Daoy (cell line): ENCODE results near the gene ANXA11. TPM values are rescaled to one million over a fixed set of nuclear protein-coding genes. Genes with fewer than 3 reads are reported as not detected.
"Not testable (repeated sequence)": the region's sequence is repeated elsewhere in the genome, so short reads cannot be mapped to it uniquely, and the experiment has no call there.

Experiments
- DNase-seq: peaks from one replicate; pipeline ENCODE4 v3.0.0-alpha.2; 2015; ENCODE audit warnings: low read depth
- total RNA-seq: library from RNA; depleted of rRNA; stranded (reverse); fragments of >200 nt; shearing (Covaris generic); gene quantifications from 2 replicates; pipeline ENCODE4 v1.2.3, GENCODE V29; 2014

ANXA11 gene
- total RNA-seq, 1 experiment from 2014 or later: 34.2 TPM

- DNase-seq: no peak
Observed at GRCh38 chr10:80210259-80210658, 4.9 kb upstream of the ANXA11 start.

- DNase-seq: no peak
Observed at GRCh38 chr10:80207768-80208370, 2.5 kb upstream of the ANXA11 start.

GRCh38 chr10:80206277-80206655 lies 929 bp upstream of the ANXA11 start:
- DNase-seq: no peak

GRCh38 chr10:80204677-80205476 lies 460 bp downstream of the ANXA11 start:
- peak; percentile 44 for DNase-seq

- peak; percentile 7 for DNase-seq
Observed at GRCh38 chr10:80203835-80204676, 1.3 kb downstream of the ANXA11 start.

- DNase-seq: peak; percentile 86
Observed at GRCh38 chr10:80202934-80203834, 2.2 kb downstream of the ANXA11 start.

- DNase-seq: not testable (repeated sequence)
Observed at GRCh38 chr10:80202530-80202929, 2.8 kb downstream of the ANXA11 start.

GRCh38 chr10:80201608-80202141 lies 3.7 kb downstream of the ANXA11 start:
- DNase-seq: no peak

GRCh38 chr10:80200687-80201086 lies 4.7 kb downstream of the ANXA11 start:
- DNase-seq: no peak

- no peak for DNase-seq
Observed at GRCh38 chr10:80200259-80200658, 5.1 kb downstream of the ANXA11 start.

- no peak for DNase-seq
Observed at GRCh38 chr10:80199828-80200227, 5.5 kb downstream of the ANXA11 start.

- no peak for DNase-seq
Observed at GRCh38 chr10:80197972-80198916, 7.1 kb downstream of the ANXA11 start.

- no peak for DNase-seq
Observed at GRCh38 chr10:80196950-80197315, 8.4 kb downstream of the ANXA11 start.

- DNase-seq: peak; percentile 37
Observed at GRCh38 chr10:80196270-80196949, 8.9 kb downstream of the ANXA11 start.

GRCh38 chr10:80195046-80195574 lies 10.2 kb downstream of the ANXA11 start:
- no peak for DNase-seq

GRCh38 chr10:80194373-80195045 lies 10.8 kb downstream of the ANXA11 start:
- DNase-seq: no peak

- no peak for DNase-seq
Observed at GRCh38 chr10:80192553-80192952, 12.8 kb downstream of the ANXA11 start.

GRCh38 chr10:80191589-80192270 lies 13.6 kb downstream of the ANXA11 start:
- DNase-seq: no peak
